Measurements from ENCODE around the gene KIAA0513.

GRCh38 chr16:85007496-85008214, 19.9 kb upstream of the KIAA0513 start:
- TF ChIP-seq CTCF (IDR thresholded peaks at IDR 0.05) (no peak), EZH2phosphoT487 (IDR thresholded peaks at IDR 0.05) (no peak), EZH2 (IDR thresholded peaks at IDR 0.05) (no peak)

Measured in neural progenitor cell (in vitro differentiated cells).